SK-N-SH (cell line): ENCODE results near the gene CPA3. TPM values are rescaled to one million over a fixed set of nuclear protein-coding genes. Genes with fewer than 3 reads are reported as not detected.

Source experiments
- CTCF ChIA-PET: fragments of 300-600, 350-600 bp; formaldehyde crosslinking; extraction: SDS; loops from one replicate; lab custom pipeline; 2021; lab: Yijun Ruan, JAX
- POLR2A ChIA-PET: fragments of 350-600 bp; sonication (Branson Sonifier 250); formaldehyde crosslinking; extraction: SDS; loops from one replicate; lab custom pipeline; 2020; ENCODE audit warnings: antibody characterized with exemption, inconsistent platforms; lab: Yijun Ruan, JAX
- DNase-seq: peaks from one replicate; pipeline ENCODE4 v3.0.0; 2012
- H2AFZ ChIP-seq: fragments of 200-600 bp; sonication (generic); 2 replicates; pipeline ENCODE4 v1.8.1; 2016; ENCODE audit warnings: antibody characterized with exemption, mild to moderate bottlenecking, low read depth
- H3F3A ChIP-seq: fragments of 200-600 bp; sonication (generic); replicated peaks from 2 replicates; pipeline ENCODE3; 2016; ENCODE audit warnings: antibody characterized with exemption, mild to moderate bottlenecking; ENCODE audit not compliant: insufficient read depth
- H3K27ac ChIP-seq, 2 experiments: fragments of 200-500 bp in 1 of 2; fragments of 200-600 bp in 1 of 2; sonication (Bioruptor generic) in 1 of 2; sonication (generic), shearing (Covaris generic) in 1 of 2; 2 replicates each; pipeline versions ENCODE4 v1.5.1 to v1.6.1; 2014 to 2016; ENCODE audit warnings: low read depth in 2 of 2, inconsistent platforms in 1 of 2, low read length in 1 of 2, mild to moderate bottlenecking in 1 of 2, mixed read lengths in 1 of 2
- H3K27me3 ChIP-seq: fragments of 200-600 bp; sonication (generic), shearing (Covaris generic); 2 replicates; pipeline ENCODE4 v1.6.1; 2016; ENCODE audit warnings: mixed run types; ENCODE audit not compliant: insufficient read depth
- H3K36me3 ChIP-seq, 2 experiments: fragments of 200-500 bp in 1 of 2; fragments of 200-600 bp in 1 of 2; sonication (Bioruptor generic) in 1 of 2; sonication (generic) in 1 of 2; replicated peaks in 1 of 2; 2 replicates each; pipeline versions ENCODE3 to v1.5.1; 2014 to 2016; ENCODE audit warnings: low read length in 1 of 2, mild to moderate bottlenecking in 1 of 2; ENCODE audit not compliant: insufficient read depth in 2 of 2, control insufficient read depth in 1 of 2
- H3K4me1 ChIP-seq, 2 experiments: fragments of 200-500 bp in 1 of 2; fragments of 200-600 bp in 1 of 2; sonication (Bioruptor generic) in 1 of 2; sonication (generic), shearing (Covaris generic) in 1 of 2; 2 replicates each; pipeline versions ENCODE4 v1.5.1 to v1.6.1; 2014 to 2016; ENCODE audit warnings: low read depth in 1 of 2, low read length in 1 of 2, mixed run types in 1 of 2; ENCODE audit not compliant: insufficient read depth in 2 of 2, control insufficient read depth in 1 of 2
- H3K4me2 ChIP-seq: fragments of 200-600 bp; sonication (generic), shearing (Covaris generic); 2 replicates; pipeline ENCODE4 v1.6.1; 2017; ENCODE audit warnings: mixed run types
- H3K4me3 ChIP-seq, 2 experiments: fragments of 200-500 bp in 1 of 2; fragments of 200-600 bp in 1 of 2; sonication (Bioruptor generic) in 1 of 2; sonication (generic), shearing (Covaris generic) in 1 of 2; 2 replicates each; pipeline versions ENCODE4 v1.5.1 to v1.8.1; 2014 to 2016; ENCODE audit warnings: low read depth in 2 of 2, inconsistent platforms in 1 of 2, low read length in 1 of 2, mild to moderate bottlenecking in 1 of 2, mixed read lengths in 1 of 2, moderate library complexity in 1 of 2
- H3K79me2 ChIP-seq: fragments of 200-600 bp; sonication (generic); 2 replicates; pipeline ENCODE4 v1.8.1; 2017; ENCODE audit warnings: mild to moderate bottlenecking; ENCODE audit not compliant: insufficient read depth
- H3K9ac ChIP-seq: fragments of 200-600 bp; sonication (generic); 2 replicates; pipeline ENCODE4 v1.6.1; 2017; ENCODE audit warnings: mixed run types
- H3K9me2 ChIP-seq: fragments of 200-600 bp; sonication (generic); 2 replicates; pipeline ENCODE4 v1.6.1; 2017; ENCODE audit warnings: mixed run types
- H3K9me3 ChIP-seq: fragments of 200-600 bp; sonication (generic); 2 replicates; pipeline ENCODE4 v1.6.1; 2017; ENCODE audit warnings: mixed run types, mild to moderate bottlenecking, moderate library complexity
- H4K20me1 ChIP-seq: fragments of 200-600 bp; sonication (generic); 2 replicates; pipeline ENCODE4 v1.6.1; 2017; ENCODE audit warnings: mild to moderate bottlenecking, mixed run types; ENCODE audit not compliant: insufficient read depth
- CHD2 ChIP-seq: fragments of 150-350 bp; IDR thresholded peaks from 2 replicates; pipeline ENCODE4 v1.6.1; 2018; ENCODE audit warnings: low read length; ENCODE audit not compliant: partially characterized antibody
- EP300 ChIP-seq, 2 experiments: IDR thresholded peaks; 2 replicates each; pipeline versions ENCODE4 v1.4.0 to v1.6.1; 2012; ENCODE audit warnings: borderline replicate concordance in 1 of 2, low read depth in 1 of 2, low read length in 1 of 2
- EZH2phosphoT487 ChIP-seq: fragments of 200-600 bp; sonication (generic); IDR thresholded peaks from 2 replicates; pipeline ENCODE4 v1.6.1; 2017; ENCODE audit warnings: low read depth, mixed run types, mild to moderate bottlenecking, antibody characterized with exemption, moderate library complexity, borderline replicate concordance
- FOSL2 ChIP-seq: IDR thresholded peaks from 2 replicates; pipeline ENCODE4 v1.4.0; 2012; ENCODE audit warnings: low read depth, mild to moderate bottlenecking, moderate library complexity, borderline replicate concordance
- FOXM1 ChIP-seq: IDR thresholded peaks from 2 replicates; pipeline ENCODE4 v1.4.0; 2012; ENCODE audit warnings: low read depth, mild to moderate bottlenecking
- GABPA ChIP-seq: IDR thresholded peaks from 2 replicates; pipeline ENCODE4 v1.4.0; 2012; ENCODE audit warnings: low read depth, mild to moderate bottlenecking
- GATA2 ChIP-seq: sonication (generic); formaldehyde crosslinking; IDR thresholded peaks from 2 replicates; pipeline ENCODE4 v1.5.0; 2020; ENCODE audit warnings: mild to moderate bottlenecking, missing genetic modification reagents
- IRF3 ChIP-seq: fragments of 150-350 bp; IDR thresholded peaks from 2 replicates; pipeline ENCODE4 v1.6.1; 2016; ENCODE audit warnings: mild to moderate bottlenecking, low read depth, low read length
- JUND ChIP-seq: IDR thresholded peaks from 2 replicates; pipeline ENCODE4 v1.4.0; 2012
- NFIC ChIP-seq: IDR thresholded peaks from 2 replicates; pipeline ENCODE4 v1.4.0; 2012; ENCODE audit warnings: borderline replicate concordance
- NRF1 ChIP-seq: IDR thresholded peaks from 2 replicates; pipeline ENCODE4 v1.6.1; 2012; ENCODE audit warnings: low read depth, mild to moderate bottlenecking, low read length
- RAD21 ChIP-seq: IDR thresholded peaks from 2 replicates; pipeline ENCODE4 v1.6.1; 2012; ENCODE audit warnings: mild to moderate bottlenecking, low read length
- RCOR1 ChIP-seq: fragments of 150-350 bp; IDR thresholded peaks from 2 replicates; pipeline ENCODE4 v1.6.1; 2017; ENCODE audit warnings: antibody characterized with exemption, low read length
- RFX5 ChIP-seq: IDR thresholded peaks from 2 replicates; pipeline ENCODE4 v1.6.1; 2012; ENCODE audit warnings: mild to moderate bottlenecking, improper control_type of control experiment, low read length
- RXRA ChIP-seq: IDR thresholded peaks from 2 replicates; pipeline ENCODE4 v1.4.0; 2012; ENCODE audit warnings: low read depth, mild to moderate bottlenecking, borderline replicate concordance
- SMC3 ChIP-seq: IDR thresholded peaks from 2 replicates; pipeline ENCODE4 v1.6.1; 2012; ENCODE audit warnings: low read depth, low read length, improper control_type of control experiment
- TAF1 ChIP-seq: IDR thresholded peaks from 2 replicates; pipeline ENCODE4 v1.6.1; 2012; ENCODE audit warnings: low read depth, mild to moderate bottlenecking, low read length, moderate library complexity, borderline replicate concordance
- TCF12 ChIP-seq: IDR thresholded peaks from 2 replicates; pipeline ENCODE4 v1.4.0; 2012
- YY1 ChIP-seq: IDR thresholded peaks from 2 replicates; pipeline ENCODE4 v1.4.0; 2012; ENCODE audit warnings: low read depth, mild to moderate bottlenecking
- WGBS: methylation state at CpG from one replicate; pipeline ENCODE4 v1.1.6; 2017; ENCODE audit warnings: low lambda C conversion rate; 5-methylcytosine and 5-hydroxymethylcytosine counted together
- polyA plus RNA-seq, 3 experiments: library from polyadenylated mRNA; depleted of rRNA; stranded (reverse); fragments of >200 nt; gene quantifications; 2 replicates each; pipeline ENCODE4 v1.2.3, GENCODE V29; 2012
- TF ChIP-seq, protein P1 (sequence below): fragments of 150-350 bp; IDR thresholded peaks from 2 replicates; pipeline ENCODE4 v1.6.1; 2017; ENCODE audit warnings: antibody characterized with exemption, low read length, low read depth, borderline replicate concordance

The CPA3 gene
- polyA plus RNA-seq, 1 of the 3 experiments (the other 2 are of a cell fraction), result not detected

DNA sequence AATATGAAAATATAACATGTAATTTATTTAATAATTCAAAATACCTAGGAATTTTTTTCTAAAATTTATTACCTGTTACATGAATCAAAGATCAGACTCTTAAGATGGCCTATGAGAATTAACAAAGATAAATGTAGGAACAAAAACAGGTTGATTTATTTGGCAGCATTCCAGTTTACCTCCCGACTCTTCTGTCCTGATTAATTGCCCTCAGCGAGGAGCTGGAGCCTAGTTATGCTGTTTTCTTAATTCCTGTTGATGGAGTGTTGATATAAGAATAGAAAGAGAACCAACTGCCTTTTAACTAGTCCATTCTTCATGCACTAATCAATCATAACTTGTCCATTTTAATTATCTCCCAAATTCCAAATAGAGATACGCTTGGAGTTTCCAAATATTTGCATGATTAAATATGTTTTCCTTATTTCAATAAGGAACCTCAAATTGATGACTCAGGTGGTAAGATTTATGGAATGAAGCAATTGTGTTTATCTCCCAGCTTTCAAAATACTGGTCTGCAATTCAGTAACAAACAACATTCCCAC is 48.0 kb upstream of the CPA3 start:
- Histone ChIP-seq H3K27ac (no peak overlapping the region), H3K9me3 (no peaks in the 10 kb centered on the region)
- POLR2A ChIA-PET, result no interaction called here
- WGBS, result 25% methylated on average over 3 of the region's 3 CpGs
- TF ChIP-seq EP300 (IDR thresholded peaks at IDR 0.05; ENCODE audit: borderline replicate concordance in 1 of 2, low read depth in 1 of 2, low read length in 1 of 2) (peak in 1 of 2 experiments; percentile 9; a peak in 1 of 4 replicates), RXRA (no peak)
- TF ChIP-seq, all 33 proteins: peak for 1
- H3K27me3 ChIP-seq, result no peaks in the 10 kb centered on the region
- no peaks in the 10 kb centered on the region for H3K79me2 ChIP-seq
- no peaks in the 10 kb centered on the region for H3K9me2 ChIP-seq
- H3K36me3 ChIP-seq, result no peaks in the 10 kb centered on the region
- no peak overlapping the region for H2AFZ ChIP-seq
- H3K4me2 ChIP-seq, result no peak overlapping the region
- H3F3A ChIP-seq, result no peaks in the 10 kb centered on the region
- CTCF ChIA-PET, result interaction anchor here (1.1 kb wide), 1 partner anchor 19 kb away, joined by 4 read pairs; no protein-coding TSS in a partner anchor
- H3K9ac ChIP-seq, result no peak overlapping the region
- peaks cover 0 to 18% of the 10 kb centered on the region in 2 experiments; a peak in 2 of 4 replicates for H3K4me1 ChIP-seq
- DNase-seq, result no peak
- no peaks in the 10 kb centered on the region for H4K20me1 ChIP-seq
- H3K4me3 ChIP-seq, result no peak overlapping the region

- ChIA-PET CTCF (interaction anchor here (1.9 kb wide), 1 partner anchor 94 kb away, joined by 5 read pairs; no protein-coding TSS in a partner anchor), POLR2A (no interaction called here)
- WGBS, result 57% methylated on average over 7 of the region's 7 CpGs
- no peaks in the 10 kb centered on the region for H3F3A ChIP-seq
- H3K79me2 ChIP-seq, result no peaks in the 10 kb centered on the region
- no peaks in the 10 kb centered on the region for H4K20me1 ChIP-seq
- no peaks in the 10 kb centered on the region for H3K9me2 ChIP-seq
- no peak for DNase-seq
- no peak for TF ChIP-seq NRF1
- no peak for TF ChIP-seq EZH2phosphoT487
- TF ChIP-seq JUND, result no peak
- TF ChIP-seq SMC3, result no peak
- no peak for TF ChIP-seq YY1
- no peak for TF ChIP-seq FOSL2
- no peak for TF ChIP-seq CHD2
- no peak for TF ChIP-seq RAD21
- TF ChIP-seq TAF1, result no peak
- no peak for TF ChIP-seq TCF12
- TF ChIP-seq NFIC, result no peak
- no peak for TF ChIP-seq GATA2 (CRISPR knock-in tag)
- no peak for TF ChIP-seq IRF3
- no peak for TF ChIP-seq RXRA
- no peak for TF ChIP-seq GABPA
- TF ChIP-seq, protein P1, sequence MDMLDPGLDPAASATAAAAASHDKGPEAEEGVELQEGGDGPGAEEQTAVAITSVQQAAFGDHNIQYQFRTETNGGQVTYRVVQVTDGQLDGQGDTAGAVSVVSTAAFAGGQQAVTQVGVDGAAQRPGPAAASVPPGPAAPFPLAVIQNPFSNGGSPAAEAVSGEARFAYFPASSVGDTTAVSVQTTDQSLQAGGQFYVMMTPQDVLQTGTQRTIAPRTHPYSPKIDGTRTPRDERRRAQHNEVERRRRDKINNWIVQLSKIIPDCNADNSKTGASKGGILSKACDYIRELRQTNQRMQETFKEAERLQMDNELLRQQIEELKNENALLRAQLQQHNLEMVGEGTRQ, result no peak
- TF ChIP-seq RFX5, result no peak
- no peak for TF ChIP-seq FOXM1
- no peak for TF ChIP-seq RCOR1
- no peak overlapping the region for H3K27ac ChIP-seq
- H3K27me3 ChIP-seq, result no peaks in the 10 kb centered on the region
- H3K9me3 ChIP-seq, result no peaks in the 10 kb centered on the region
- H3K4me1 ChIP-seq, result peaks cover 0 to 16% of the 10 kb centered on the region in 2 experiments; a peak in 2 of 4 replicates
- no peak overlapping the region for H2AFZ ChIP-seq
- H3K9ac ChIP-seq, result no peak overlapping the region
- H3K4me3 ChIP-seq, result no peak overlapping the region
- H3K4me2 ChIP-seq, result no peak overlapping the region
- no peaks in the 10 kb centered on the region for H3K36me3 ChIP-seq
Measured at GRCh38 chr3:148820361-148821245, 44.5 kb upstream of the CPA3 start.
